ENCODE measurements around the gene COL27A1.

DNA sequence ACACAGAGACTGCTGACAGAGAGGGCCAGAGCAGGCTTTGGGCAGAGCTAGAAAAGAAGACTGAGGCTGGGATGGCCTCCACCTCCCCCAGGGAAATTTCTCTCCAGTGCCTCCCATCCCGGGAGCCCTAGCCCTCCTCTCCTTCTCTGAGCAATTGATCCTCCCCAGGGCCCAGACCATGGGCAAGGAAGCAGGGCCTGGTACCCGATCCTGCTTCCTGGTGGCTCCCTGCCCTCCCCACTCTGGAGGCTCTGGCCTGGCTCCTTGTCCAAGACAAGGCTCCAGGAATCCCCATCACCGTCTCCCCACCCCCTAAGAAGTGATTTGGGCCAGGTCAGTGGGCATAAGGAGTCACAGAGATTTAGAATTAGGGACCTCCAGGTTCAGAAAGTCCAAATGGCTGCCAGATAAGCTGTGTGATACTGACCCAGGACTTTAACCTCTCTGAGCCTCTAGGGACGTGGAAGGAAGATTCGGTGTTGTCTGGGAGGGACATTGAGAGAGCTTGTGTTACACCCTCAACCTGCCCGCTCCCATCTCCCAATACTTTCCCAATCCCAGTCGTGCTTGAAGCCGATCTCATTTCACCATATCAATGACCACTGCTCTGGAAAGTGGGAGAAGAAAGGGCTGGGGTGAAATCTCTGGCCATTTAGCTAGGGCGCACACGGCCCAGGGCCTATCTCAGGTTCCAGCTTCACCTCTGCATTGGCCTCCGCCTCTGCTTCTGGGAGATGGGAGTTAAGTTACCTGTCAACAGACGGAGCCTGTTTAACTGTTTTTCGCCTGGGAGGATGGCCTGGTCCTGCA, 30.5 kb upstream of the COL27A1 start:
- TF ChIP-seq, protein P1, sequence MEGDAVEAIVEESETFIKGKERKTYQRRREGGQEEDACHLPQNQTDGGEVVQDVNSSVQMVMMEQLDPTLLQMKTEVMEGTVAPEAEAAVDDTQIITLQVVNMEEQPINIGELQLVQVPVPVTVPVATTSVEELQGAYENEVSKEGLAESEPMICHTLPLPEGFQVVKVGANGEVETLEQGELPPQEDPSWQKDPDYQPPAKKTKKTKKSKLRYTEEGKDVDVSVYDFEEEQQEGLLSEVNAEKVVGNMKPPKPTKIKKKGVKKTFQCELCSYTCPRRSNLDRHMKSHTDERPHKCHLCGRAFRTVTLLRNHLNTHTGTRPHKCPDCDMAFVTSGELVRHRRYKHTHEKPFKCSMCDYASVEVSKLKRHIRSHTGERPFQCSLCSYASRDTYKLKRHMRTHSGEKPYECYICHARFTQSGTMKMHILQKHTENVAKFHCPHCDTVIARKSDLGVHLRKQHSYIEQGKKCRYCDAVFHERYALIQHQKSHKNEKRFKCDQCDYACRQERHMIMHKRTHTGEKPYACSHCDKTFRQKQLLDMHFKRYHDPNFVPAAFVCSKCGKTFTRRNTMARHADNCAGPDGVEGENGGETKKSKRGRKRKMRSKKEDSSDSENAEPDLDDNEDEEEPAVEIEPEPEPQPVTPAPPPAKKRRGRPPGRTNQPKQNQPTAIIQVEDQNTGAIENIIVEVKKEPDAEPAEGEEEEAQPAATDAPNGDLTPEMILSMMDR (conservative IDR thresholded peaks at IDR 0.05; ENCODE audit: low read depth, low read length) = no peak
- TF ChIP-seq EZH2 (IDR thresholded peaks at IDR 0.05; ENCODE audit: borderline replicate concordance, low read depth, low read length, poor library complexity, severe bottlenecking) = no peak

All from A673 (cell line).